Peyer's patch (tissue), 4 donors: ENCODE results near the gene SOWAHB. TPM values are rescaled to one million over a fixed set of nuclear protein-coding genes. Genes with fewer than 3 reads are reported as not detected.
"Not testable (repeated sequence)": the region's sequence is repeated elsewhere in the genome, so short reads cannot be mapped to it uniquely, and the experiment has no call there.

ENCODE experiments used
- DNase-seq, 3 donors: peaks; one replicate each; pipeline ENCODE4 v3.0.0-alpha.2; 2017 to 2019
- H3K27ac ChIP-seq, 4 donors: fragments of 200-600 bp; sonication (generic); one replicate each; pipeline ENCODE4 v1.5.1; 2016 to 2019
- H3K27me3 ChIP-seq, 2 donors: fragments of 200-600 bp; sonication (generic); one replicate each; pipeline ENCODE4 v1.5.1; 2019
- H3K36me3 ChIP-seq, 3 donors: fragments of 200-600 bp; sonication (generic); one replicate each; pipeline ENCODE4 v1.5.1; 2016 to 2019
- H3K4me1 ChIP-seq, 4 donors: fragments of 200-600 bp; sonication (generic); one replicate each; pipeline ENCODE4 v1.5.1; 2016 to 2019
- H3K4me3 ChIP-seq, 4 donors: fragments of 200-600 bp; sonication (generic); 1 replicate in 3 of 4; 2 replicates in 1 of 4; pipeline ENCODE4 v1.5.1; 2016 to 2019; ENCODE audit warnings: mild to moderate bottlenecking in 1 of 4
- H3K9me3 ChIP-seq, 4 donors: fragments of 200-600 bp; sonication (generic); one replicate each; pipeline ENCODE4 v1.5.1; 2016 to 2019; ENCODE audit warnings: mild to moderate bottlenecking in 1 of 4
- POLR2A ChIP-seq, 2 donors: fragments of 450-650 bp; IDR thresholded peaks; one replicate each; pipeline ENCODE4 v1.5.1; 2017; ENCODE audit warnings: antibody characterized with exemption in 2 of 2, mild to moderate bottlenecking in 2 of 2, moderate library complexity in 2 of 2
- total RNA-seq, 4 donors: library from RNA; depleted of rRNA; stranded (reverse); fragments of >200 nt; gene quantifications; one replicate each; pipeline ENCODE4 v1.1.0, GENCODE V29; 2016
- TF ChIP-seq, protein P1 (sequence below), 6 experiments: fragments of 450-650 bp in 4 of 6; fragments of 200-600 bp in 2 of 6; sonication (generic) in 1 of 6; IDR thresholded peaks; one replicate each; pipeline ENCODE4 v1.5.1; 2017 to 2019; ENCODE audit warnings: antibody characterized with exemption in 6 of 6, mild to moderate bottlenecking in 3 of 6, moderate library complexity in 1 of 6

SOWAHB gene
- total RNA-seq, 4 donors from 2014 or later = 11.6 to 30.8 (median 27.4) TPM

DNA sequence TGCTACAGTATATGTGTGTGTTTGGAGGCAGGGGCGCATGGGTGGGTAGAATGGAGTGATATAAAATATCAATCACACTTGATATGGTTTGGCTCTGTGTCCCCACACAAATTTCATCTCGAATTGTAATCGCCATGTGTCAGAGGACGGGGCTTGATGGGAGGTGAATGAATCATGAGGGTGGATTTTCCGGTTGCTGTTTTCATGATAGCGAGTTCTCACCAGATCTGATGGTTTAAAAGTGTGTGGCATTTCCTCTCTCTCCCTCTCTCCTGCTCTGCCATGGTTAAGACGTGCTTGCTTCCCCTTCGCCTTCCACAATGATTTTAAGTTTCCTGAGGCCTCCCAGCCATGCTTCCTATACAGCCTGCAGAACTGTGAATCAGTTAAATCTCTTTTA, 14.8 kb downstream of the SOWAHB start:
- no peaks in the 10 kb centered on the region for H3K4me1 ChIP-seq
- no peak for DNase-seq
- H3K9me3 ChIP-seq = no peaks in the 10 kb centered on the region
- no peaks in the 10 kb centered on the region for H3K27me3 ChIP-seq
- H3K4me3 ChIP-seq = no peak overlapping the region
- no peak overlapping the region for H3K27ac ChIP-seq
- no peaks in the 10 kb centered on the region for H3K36me3 ChIP-seq
- no peak for TF ChIP-seq POLR2A (IDR thresholded peaks at IDR 0.05)
- TF ChIP-seq, protein P1, sequence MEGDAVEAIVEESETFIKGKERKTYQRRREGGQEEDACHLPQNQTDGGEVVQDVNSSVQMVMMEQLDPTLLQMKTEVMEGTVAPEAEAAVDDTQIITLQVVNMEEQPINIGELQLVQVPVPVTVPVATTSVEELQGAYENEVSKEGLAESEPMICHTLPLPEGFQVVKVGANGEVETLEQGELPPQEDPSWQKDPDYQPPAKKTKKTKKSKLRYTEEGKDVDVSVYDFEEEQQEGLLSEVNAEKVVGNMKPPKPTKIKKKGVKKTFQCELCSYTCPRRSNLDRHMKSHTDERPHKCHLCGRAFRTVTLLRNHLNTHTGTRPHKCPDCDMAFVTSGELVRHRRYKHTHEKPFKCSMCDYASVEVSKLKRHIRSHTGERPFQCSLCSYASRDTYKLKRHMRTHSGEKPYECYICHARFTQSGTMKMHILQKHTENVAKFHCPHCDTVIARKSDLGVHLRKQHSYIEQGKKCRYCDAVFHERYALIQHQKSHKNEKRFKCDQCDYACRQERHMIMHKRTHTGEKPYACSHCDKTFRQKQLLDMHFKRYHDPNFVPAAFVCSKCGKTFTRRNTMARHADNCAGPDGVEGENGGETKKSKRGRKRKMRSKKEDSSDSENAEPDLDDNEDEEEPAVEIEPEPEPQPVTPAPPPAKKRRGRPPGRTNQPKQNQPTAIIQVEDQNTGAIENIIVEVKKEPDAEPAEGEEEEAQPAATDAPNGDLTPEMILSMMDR (IDR thresholded peaks at IDR 0.05) = no peak

DNA sequence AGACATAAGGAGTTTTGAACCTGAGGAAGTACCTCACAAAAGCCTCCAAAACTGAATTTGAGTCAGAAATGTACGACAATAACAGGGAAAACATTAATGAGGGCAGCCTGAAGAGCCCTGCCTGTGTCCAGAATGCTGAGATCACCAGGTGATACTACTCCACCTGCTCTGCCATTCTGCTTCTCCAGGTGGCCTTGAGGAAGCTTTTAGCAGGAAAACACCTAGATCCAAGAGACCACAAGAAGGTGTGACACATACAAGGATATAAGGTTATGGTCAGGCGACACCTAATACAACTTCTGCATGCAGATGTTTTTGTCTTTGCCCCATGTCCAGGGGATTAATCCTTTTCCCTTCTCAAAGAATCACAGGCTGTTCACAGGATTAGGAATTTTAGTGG, 15.3 kb downstream of the SOWAHB start:
- Histone ChIP-seq H3K27ac (no peak overlapping the region), H3K9me3 (no peaks in the 10 kb centered on the region), H3K36me3 (no peaks in the 10 kb centered on the region), H3K27me3 (no peaks in the 10 kb centered on the region), H3K4me1 (no peaks in the 10 kb centered on the region), H3K4me3 (no peak overlapping the region)
- TF ChIP-seq, protein P1 (IDR thresholded peaks at IDR 0.05) = no peak
- TF ChIP-seq POLR2A (IDR thresholded peaks at IDR 0.05) = no peak
- DNase-seq = no peak

DNA sequence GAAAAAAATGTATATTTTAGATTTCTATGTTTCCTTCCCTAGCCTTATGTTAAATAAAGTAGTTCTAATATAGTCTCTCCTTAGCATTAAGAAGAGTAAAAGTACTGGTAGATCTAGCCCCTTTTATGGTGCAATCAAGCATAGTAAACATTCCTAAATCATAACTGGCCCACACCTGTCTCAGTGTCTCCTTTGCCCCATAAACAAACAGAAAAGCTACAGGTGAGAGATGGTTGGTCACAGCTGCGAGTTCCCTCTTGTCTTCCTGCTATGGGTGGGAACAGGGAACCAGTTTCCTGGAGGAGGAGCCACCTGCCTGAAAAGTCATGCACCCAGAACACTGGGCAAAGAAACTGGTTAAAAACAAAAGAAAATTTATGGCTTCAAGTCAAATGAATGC, 16.6 kb downstream of the SOWAHB start:
- Histone ChIP-seq H3K4me1 (no peaks in the 10 kb centered on the region), H3K9me3 (no peaks in the 10 kb centered on the region), H3K4me3 (no peak overlapping the region), H3K27me3 (no peaks in the 10 kb centered on the region), H3K27ac (no peak overlapping the region), H3K36me3 (no peaks in the 10 kb centered on the region)
- no peak for TF ChIP-seq POLR2A (IDR thresholded peaks at IDR 0.05)
- TF ChIP-seq, protein P1 (IDR thresholded peaks at IDR 0.05) = no peak
- DNase-seq = peak in 1 of 3 donors; percentile 57

DNA sequence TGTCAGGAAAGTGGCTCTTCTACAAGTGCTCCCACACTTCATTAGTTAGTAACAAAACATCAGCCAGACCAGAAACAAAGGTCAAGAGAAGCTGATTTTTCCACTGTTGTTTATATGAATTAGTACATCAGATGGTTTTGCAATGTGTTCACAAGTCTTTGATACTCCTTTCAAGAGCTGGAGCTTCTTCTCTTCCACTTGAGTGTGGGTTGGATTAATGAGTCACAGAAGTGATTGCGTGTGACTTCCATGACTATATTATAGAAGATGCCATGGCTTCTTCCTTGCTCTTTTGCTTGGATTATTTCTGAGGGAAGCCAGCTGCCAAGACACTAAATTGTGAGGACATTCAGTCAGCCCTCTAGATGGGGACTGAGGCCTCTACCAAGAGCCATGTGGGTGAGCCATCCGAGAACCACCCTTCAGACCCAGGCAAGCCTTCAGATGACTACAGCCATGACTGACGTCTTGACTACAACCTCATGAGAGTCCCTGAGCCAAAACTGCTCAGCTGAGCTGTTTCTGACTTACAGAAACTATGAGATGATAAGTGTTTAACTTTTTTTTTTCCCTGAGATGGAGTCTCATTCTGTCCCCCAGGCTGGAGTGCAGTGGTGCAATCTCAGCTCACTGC, 18.1 kb downstream of the SOWAHB start:
- no peak overlapping the region for H3K27ac ChIP-seq
- H3K4me3 ChIP-seq = no peak overlapping the region
- no peaks in the 10 kb centered on the region for H3K27me3 ChIP-seq
- TF ChIP-seq, protein P1 (IDR thresholded peaks at IDR 0.05) = no peak
- no peak for TF ChIP-seq POLR2A (IDR thresholded peaks at IDR 0.05)
- DNase-seq = no peak
- H3K4me1 ChIP-seq = no peaks in the 10 kb centered on the region
- no peaks in the 10 kb centered on the region for H3K9me3 ChIP-seq
- no peaks in the 10 kb centered on the region for H3K36me3 ChIP-seq

DNA sequence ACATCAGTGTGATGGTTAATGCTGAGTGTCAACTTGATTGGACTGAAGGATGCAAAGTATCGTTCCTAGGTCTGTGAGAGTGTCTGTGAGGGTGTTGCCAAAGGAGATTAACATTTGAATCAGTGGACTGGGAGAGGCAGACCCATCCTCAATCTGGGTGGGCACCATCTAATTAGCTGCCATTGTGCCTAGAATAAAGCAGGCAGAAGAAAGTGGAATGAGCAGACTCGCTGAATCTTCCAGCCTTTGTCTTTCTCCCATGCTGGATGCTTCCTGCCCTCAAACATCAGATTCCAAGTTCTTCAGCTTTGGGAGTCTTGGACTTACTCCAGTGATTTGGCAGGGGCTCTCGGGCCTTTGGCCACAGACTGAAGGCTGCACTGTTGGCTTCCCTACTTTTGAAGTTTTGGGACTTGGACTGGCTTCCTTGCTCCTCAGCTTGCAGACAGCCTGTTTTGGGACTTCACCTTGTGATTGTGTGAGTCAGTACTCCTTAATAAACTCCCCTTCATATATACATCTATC, 19.2 kb downstream of the SOWAHB start:
- not testable (repeated sequence) for H3K27ac ChIP-seq, H3K4me3 ChIP-seq, H3K36me3 ChIP-seq, H3K9me3 ChIP-seq, H3K27me3 ChIP-seq, H3K4me1 ChIP-seq, DNase-seq

DNA sequence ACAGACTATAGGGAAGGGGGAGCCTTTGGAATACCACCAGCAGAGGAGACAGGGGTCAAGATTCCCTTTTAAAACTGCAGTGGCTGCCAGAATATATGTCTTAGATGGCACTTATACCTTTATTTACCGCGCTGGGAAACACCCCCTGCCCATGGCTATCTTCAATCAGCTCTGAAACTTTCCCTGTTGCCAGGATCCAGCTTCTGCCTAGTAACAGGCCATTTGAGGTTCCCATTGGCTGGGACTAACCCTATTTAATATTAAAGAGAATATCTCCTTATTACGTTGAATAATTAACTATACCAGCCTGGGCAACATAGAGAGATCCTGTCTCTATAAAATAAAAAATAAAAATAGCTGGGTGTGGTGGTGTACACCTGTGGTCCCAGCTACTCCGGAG, 23.8 kb downstream of the SOWAHB start:
- no peaks in the 10 kb centered on the region for H3K9me3 ChIP-seq
- TF ChIP-seq, protein P1 (IDR thresholded peaks at IDR 0.05) = no peak
- TF ChIP-seq POLR2A (IDR thresholded peaks at IDR 0.05) = no peak
- no peaks in the 10 kb centered on the region for H3K36me3 ChIP-seq
- no peak for DNase-seq
- H3K4me3 ChIP-seq = no peak overlapping the region
- no peak overlapping the region for H3K27ac ChIP-seq
- no peaks in the 10 kb centered on the region for H3K4me1 ChIP-seq
- no peaks in the 10 kb centered on the region for H3K27me3 ChIP-seq
